HG03196 (cell line): ENCODE measurements around the gene TEX14.
"Not testable (repeated sequence)": the region's sequence is repeated elsewhere in the genome, so short reads cannot be mapped to it uniquely, and the experiment has no call there.

Experiments
- ATAC-seq: cut with Tn5 transposase; IDR thresholded peaks from one replicate; pipeline ENCODE4 v1.9.1; 2021; ENCODE audit not compliant: unreplicated experiment

The TEX14 gene

GRCh38 chr17:58658804-58659713 lies 32.8 kb downstream of the TEX14 start:
- ATAC-seq, result peak; percentile 76

- not testable (repeated sequence) for ATAC-seq
These were observed 33.7 kb downstream of the TEX14 start for GRCh38 chr17:58657962-58658803.

- no peak for ATAC-seq
These were observed 43.6 kb downstream of the TEX14 start for GRCh38 chr17:58648236-58648635.

- ATAC-seq, result no peak
These were observed 48.7 kb downstream of the TEX14 start for GRCh38 chr17:58643147-58643546.

GRCh38 chr17:58641887-58642311 lies 49.9 kb downstream of the TEX14 start:
- ATAC-seq, result no peak

- no peak for ATAC-seq
These were observed 51.6 kb downstream of the TEX14 start for GRCh38 chr17:58640202-58640601.

GRCh38 chr17:58639681-58640080 lies 52.2 kb downstream of the TEX14 start:
- ATAC-seq, result no peak

GRCh38 chr17:58637011-58637570 lies 54.8 kb downstream of the TEX14 start:
- no peak for ATAC-seq

GRCh38 chr17:58632324-58633314 lies 59.2 kb downstream of the TEX14 start:
- ATAC-seq, result no peak

- ATAC-seq, result peak; percentile 80
These were observed 60.1 kb downstream of the TEX14 start for GRCh38 chr17:58631523-58632323.

GRCh38 chr17:58630883-58631522 lies 60.8 kb downstream of the TEX14 start:
- peak; percentile 43 for ATAC-seq

GRCh38 chr17:58626905-58627304 lies 64.9 kb downstream of the TEX14 start:
- ATAC-seq, result no peak

GRCh38 chr17:58624751-58625150 lies 67.1 kb downstream of the TEX14 start:
- no peak for ATAC-seq

GRCh38 chr17:58621174-58621573 lies 70.7 kb downstream of the TEX14 start:
- ATAC-seq, result peak; percentile 66

GRCh38 chr17:58618336-58618735 lies 73.5 kb downstream of the TEX14 start:
- no peak for ATAC-seq

- no peak for ATAC-seq
These were observed 74.3 kb downstream of the TEX14 start for GRCh38 chr17:58617563-58617962.

- ATAC-seq, result peak; percentile 67
These were observed 75.8 kb downstream of the TEX14 start for GRCh38 chr17:58615768-58616659.

GRCh38 chr17:58614859-58615459 lies 76.9 kb downstream of the TEX14 start:
- ATAC-seq, result no peak
